LNCaP clone FGC (cell line): Measurements from ENCODE around the gene CCDC73.
"Not testable (repeated sequence)": the region's sequence is repeated elsewhere in the genome, so short reads cannot be mapped to it uniquely, and the experiment has no call there.

Experiments
- DNase-seq: peaks from one replicate; pipeline ENCODE4 v3.0.0-alpha.2; 2011; ENCODE audit warnings: low read depth
- H3K4me3 ChIP-seq: 2 replicates; pipeline ENCODE4 v1.5.1; 2011; ENCODE audit warnings: mild to moderate bottlenecking, low read depth, low read length, control low read depth
- TF ChIP-seq, protein P1 (sequence below): IDR thresholded peaks from 2 replicates; pipeline ENCODE4 v1.5.1; 2012; ENCODE audit warnings: mild to moderate bottlenecking; ENCODE audit not compliant: control insufficient read depth, insufficient read depth; ENCODE audit errors: extremely low read depth

Gene CCDC73

DNA sequence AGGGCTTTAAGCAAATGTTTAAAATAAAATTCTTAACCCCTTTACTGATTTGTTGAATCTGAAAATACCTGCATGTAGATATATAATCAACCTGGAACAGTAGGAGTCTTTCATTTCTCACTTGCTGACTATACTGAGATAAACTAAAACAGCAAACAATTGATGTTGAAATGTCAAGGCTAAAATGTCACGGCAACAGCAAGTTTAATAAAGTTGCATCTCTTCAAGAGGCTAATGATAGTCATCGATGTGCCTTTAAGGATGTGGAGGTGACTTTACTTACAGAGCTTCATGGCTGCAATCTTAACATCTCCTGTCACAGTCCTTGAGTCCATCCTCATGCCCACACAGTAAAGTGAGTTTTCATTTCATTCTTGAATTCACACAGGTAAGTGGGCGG lies 31.7 kb upstream of the CCDC73 start:
- H3K4me3 ChIP-seq: no peak overlapping the region
- no peak for DNase-seq
- TF ChIP-seq, protein P1, sequence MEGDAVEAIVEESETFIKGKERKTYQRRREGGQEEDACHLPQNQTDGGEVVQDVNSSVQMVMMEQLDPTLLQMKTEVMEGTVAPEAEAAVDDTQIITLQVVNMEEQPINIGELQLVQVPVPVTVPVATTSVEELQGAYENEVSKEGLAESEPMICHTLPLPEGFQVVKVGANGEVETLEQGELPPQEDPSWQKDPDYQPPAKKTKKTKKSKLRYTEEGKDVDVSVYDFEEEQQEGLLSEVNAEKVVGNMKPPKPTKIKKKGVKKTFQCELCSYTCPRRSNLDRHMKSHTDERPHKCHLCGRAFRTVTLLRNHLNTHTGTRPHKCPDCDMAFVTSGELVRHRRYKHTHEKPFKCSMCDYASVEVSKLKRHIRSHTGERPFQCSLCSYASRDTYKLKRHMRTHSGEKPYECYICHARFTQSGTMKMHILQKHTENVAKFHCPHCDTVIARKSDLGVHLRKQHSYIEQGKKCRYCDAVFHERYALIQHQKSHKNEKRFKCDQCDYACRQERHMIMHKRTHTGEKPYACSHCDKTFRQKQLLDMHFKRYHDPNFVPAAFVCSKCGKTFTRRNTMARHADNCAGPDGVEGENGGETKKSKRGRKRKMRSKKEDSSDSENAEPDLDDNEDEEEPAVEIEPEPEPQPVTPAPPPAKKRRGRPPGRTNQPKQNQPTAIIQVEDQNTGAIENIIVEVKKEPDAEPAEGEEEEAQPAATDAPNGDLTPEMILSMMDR: no peak

DNA sequence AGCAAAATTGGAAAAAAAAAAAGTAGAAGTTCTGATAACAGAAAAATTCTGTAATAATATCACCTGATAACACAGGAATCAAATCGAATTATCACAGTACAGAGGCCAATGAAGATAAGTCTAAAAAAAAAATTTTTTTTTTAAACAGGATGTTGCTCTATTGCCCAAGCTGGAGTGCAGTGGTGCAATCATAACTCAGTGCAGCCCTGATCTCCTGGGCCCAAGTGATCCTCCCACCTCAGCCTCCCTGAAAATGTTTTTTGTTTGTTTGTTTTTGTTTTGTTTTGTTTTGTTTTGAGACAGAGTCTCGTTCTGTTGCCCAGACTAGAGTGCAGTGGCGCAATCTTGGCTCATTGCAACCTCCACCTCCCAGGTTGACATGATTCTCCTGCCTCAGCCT lies 29.2 kb upstream of the CCDC73 start:
- not testable (repeated sequence) for H3K4me3 ChIP-seq, DNase-seq

DNA sequence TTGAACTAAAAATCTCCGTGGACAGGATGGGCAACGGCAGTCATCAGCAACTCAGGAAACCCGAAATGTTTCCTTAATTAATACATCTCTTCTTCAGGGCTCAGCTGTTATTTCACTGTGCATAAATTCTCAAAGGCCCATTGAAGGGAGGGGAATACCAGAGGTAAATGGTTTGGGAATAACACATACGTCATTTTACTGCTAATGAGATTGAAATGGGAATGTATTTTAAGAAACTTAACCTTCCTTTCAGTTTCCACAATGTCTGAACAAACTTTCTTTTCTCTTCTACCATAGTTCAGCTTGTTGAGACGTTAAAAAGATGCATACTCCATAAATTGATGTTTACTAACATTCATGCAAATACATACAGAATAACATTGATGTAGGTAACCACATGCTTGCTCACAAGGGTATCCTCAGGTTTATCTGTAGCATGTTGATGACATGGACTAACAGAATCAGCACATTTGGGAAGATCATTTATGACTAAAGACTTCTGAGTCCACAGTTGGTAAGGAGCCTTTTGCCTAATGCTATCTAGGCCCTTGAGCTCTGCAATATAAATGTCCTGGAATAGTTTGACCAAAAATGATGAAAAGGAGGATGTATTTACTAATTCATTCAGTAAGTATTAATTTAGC lies 27.6 kb upstream of the CCDC73 start:
- TF ChIP-seq, protein P1: no peak
- DNase-seq: no peak
- H3K4me3 ChIP-seq: no peak overlapping the region

DNA sequence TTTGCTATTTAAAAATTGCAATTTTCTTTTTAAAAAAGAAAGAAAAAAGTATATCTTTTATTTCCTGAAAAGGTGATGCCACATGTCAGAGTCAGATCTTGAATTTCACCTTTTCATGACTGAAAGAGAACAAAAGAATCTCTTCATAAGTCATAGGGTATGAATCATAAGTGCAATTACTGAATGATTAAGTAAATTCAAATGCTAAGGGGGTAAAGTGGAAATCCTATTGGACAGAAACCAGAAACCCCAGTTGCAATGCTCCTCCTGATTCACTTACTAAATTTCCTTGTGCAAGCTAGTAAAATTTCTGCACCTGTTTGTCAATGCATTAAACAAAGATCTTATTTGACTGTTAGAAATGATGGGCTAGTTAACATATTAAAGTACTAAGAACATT lies 27.1 kb upstream of the CCDC73 start:
- H3K4me3 ChIP-seq: no peak overlapping the region
- DNase-seq: no peak
- TF ChIP-seq, protein P1: no peak

DNA sequence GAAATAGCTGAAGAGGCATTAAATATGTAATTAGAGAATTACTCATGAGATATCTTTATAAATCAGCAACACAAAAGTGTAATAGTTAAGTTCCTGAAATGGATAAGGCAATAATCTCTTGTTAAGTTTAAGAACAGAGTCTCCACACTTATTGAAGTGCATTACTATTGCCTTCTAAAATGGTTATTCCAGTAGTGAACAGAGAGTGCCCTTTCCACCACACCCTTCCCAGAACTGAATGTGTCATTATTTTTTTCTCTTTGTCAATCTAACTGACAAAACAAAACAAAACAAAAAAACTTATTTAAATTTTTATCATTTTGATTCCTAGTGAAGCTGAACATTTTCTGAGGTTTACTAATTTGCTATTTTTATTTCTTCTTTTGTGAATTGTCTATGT lies 26.0 kb upstream of the CCDC73 start:
- no peak overlapping the region for H3K4me3 ChIP-seq
- TF ChIP-seq, protein P1: no peak
- DNase-seq: no peak

DNA sequence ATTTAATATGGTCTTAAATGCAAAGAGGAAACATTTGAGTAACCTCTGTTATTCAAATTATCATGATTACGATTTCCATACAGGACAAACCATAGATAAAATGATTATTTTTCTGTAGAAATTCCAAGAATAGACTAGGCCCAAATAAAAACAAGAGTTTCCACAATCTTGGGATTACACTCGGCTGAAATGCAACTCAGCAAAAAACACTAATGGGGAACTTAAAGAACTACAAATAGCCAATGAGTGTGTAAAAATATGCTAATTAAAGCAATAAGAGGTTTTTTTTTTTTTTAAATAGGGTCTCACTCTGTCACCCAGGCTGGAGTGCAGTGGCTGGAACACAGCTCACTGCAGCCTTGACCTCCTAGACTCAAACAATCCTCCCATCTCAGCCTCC lies 24.7 kb upstream of the CCDC73 start:
- TF ChIP-seq, protein P1: no peak
- no peak overlapping the region for H3K4me3 ChIP-seq
- DNase-seq: no peak

DNA sequence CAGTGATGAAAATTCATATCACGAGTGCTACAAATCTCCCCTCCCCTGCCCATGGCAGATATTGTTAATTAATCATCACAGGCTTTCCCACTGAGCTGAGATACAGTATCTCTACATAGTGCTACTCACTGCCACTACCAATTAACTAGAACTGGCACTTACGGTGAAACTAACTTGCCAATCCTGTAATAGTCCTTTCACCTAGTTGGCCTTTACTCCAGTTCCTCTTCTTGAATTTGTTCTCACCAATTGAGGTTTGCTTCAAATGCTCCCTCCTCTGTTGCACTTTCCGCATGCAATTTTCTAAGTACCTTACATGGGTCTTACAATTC lies 23.4 kb upstream of the CCDC73 start:
- no peak overlapping the region for H3K4me3 ChIP-seq
- TF ChIP-seq, protein P1: no peak
- DNase-seq: no peak
